Activated CD4-positive, alpha-beta T cell treated with anti-CD3 and anti-CD28 coated beads, Interleukin-2, Interleukin-4, amounts not matched to agents 100 ng/mL and 50 ng/mL, durations not matched to agents 16 hours and 8 hours (primary cell): ENCODE results near the gene ATRNL1.
"Not testable (repeated sequence)": the region's sequence is repeated elsewhere in the genome, so short reads cannot be mapped to it uniquely, and the experiment has no call there.

Experiments
- DNase-seq: peaks from one replicate; pipeline ENCODE4 v3.0.0-alpha.2; 2020; ENCODE audit warnings: low spot score

The ATRNL1 gene

GRCh38 chr10:115422624-115423023 is 329.5 kb downstream of the ATRNL1 start:
- DNase-seq = no peak

- DNase-seq = no peak
These were observed 334.4 kb downstream of the ATRNL1 start for GRCh38 chr10:115427611-115428010.

- no peak for DNase-seq
These were observed 339.1 kb downstream of the ATRNL1 start for GRCh38 chr10:115432188-115432819.

GRCh38 chr10:115436999-115437398 is 343.8 kb downstream of the ATRNL1 start:
- no peak for DNase-seq

GRCh38 chr10:115441907-115442545 is 348.9 kb downstream of the ATRNL1 start:
- no peak for DNase-seq

GRCh38 chr10:115456812-115457211 is 363.6 kb downstream of the ATRNL1 start:
- no peak for DNase-seq

- no peak for DNase-seq
These were observed 390.1 kb downstream of the ATRNL1 start for GRCh38 chr10:115483294-115483693.

- no peak for DNase-seq
These were observed 398.5 kb downstream of the ATRNL1 start for GRCh38 chr10:115491526-115492140.

GRCh38 chr10:115503546-115503945 is 410.4 kb downstream of the ATRNL1 start:
- no peak for DNase-seq

GRCh38 chr10:115514895-115515294 is 421.7 kb downstream of the ATRNL1 start:
- no peak for DNase-seq

- no peak for DNase-seq
These were observed 432.0 kb downstream of the ATRNL1 start for GRCh38 chr10:115525141-115525540.

GRCh38 chr10:115527682-115528081 is 434.5 kb downstream of the ATRNL1 start:
- DNase-seq = not testable (repeated sequence)

- not testable (repeated sequence) for DNase-seq
These were observed 443.2 kb downstream of the ATRNL1 start for GRCh38 chr10:115536401-115536800.

GRCh38 chr10:115539142-115539762 is 446.1 kb downstream of the ATRNL1 start:
- DNase-seq = no peak

- no peak for DNase-seq
These were observed 462.8 kb downstream of the ATRNL1 start for GRCh38 chr10:115555887-115556402.

GRCh38 chr10:115558252-115558651 is 465.1 kb downstream of the ATRNL1 start:
- DNase-seq = no peak

- no peak for DNase-seq
These were observed 473.7 kb downstream of the ATRNL1 start for GRCh38 chr10:115566867-115567266.

- no peak for DNase-seq
These were observed 479.7 kb downstream of the ATRNL1 start for GRCh38 chr10:115572740-115573455.

- DNase-seq = no peak
These were observed 487.1 kb downstream of the ATRNL1 start for GRCh38 chr10:115580239-115580638.

- DNase-seq = no peak
These were observed 499.9 kb downstream of the ATRNL1 start for GRCh38 chr10:115593060-115593459.

- no peak for DNase-seq
These were observed 511.5 kb downstream of the ATRNL1 start for GRCh38 chr10:115604627-115605026.

- DNase-seq = no peak
These were observed 512.9 kb downstream of the ATRNL1 start for GRCh38 chr10:115606086-115606485.
